T-helper 2 cell (primary cell): ENCODE data around the gene COX4I2.
A peak's percentile ranks its signal among the peaks of the same experiment; 100 is the strongest.
"Not testable (repeated sequence)": the region's sequence is repeated elsewhere in the genome, so short reads cannot be mapped to it uniquely, and the experiment has no call there.

ENCODE experiments used
- DNase-seq, 5 experiments: peaks; one replicate each; pipeline versions ENCODE4 v3.0.0 to v3.0.0-alpha.2; 2012 to 2022
- total RNA-seq, 2 donors: gene quantifications; one replicate each; lab custom pipeline; 2026; lab: John Stamatoyannopoulos, UW

Gene COX4I2
- total RNA-seq, result 0 reads per million in 2 donors

DNA sequence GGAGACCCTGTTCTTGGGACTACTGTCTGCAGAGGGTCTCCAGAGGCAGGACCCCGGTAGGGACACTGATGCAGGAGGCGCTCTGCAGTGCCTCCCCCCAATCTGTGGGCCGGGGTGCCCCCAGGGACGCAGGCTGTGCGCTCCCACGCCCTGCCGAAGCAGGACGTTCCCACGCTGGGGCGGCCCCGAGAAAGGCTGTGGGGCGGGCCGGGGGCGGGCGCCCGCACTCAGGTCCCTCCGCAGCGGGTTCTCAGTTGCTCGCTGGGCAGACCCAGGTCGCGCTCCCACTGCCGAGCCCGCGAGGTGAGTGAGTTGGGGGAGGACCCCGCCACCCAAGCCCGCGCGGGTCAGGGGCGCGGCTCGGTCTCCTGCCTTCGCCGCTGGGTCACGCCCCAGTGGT, at the start of gene COX4I2:
COX4I2 (plus strand) TSS at position 253 of the 400 bp plus-strand sequence. CDS start 1,106 bp downstream, outside the sequence.
- DNase-seq, result no peak

GRCh38 chr20:31590717-31591225, 46.9 kb upstream of the COX4I2 start:
- DNase-seq, result no peak

GRCh38 chr20:31593221-31594001, 44.3 kb upstream of the COX4I2 start:
- DNase-seq, result no peak

- DNase-seq, result no peak
Observed at GRCh38 chr20:31594002-31594557, 43.6 kb upstream of the COX4I2 start.

GRCh38 chr20:31594558-31595379, 42.9 kb upstream of the COX4I2 start:
- DNase-seq, result no peak

GRCh38 chr20:31595380-31595653, 42.4 kb upstream of the COX4I2 start:
- DNase-seq, result no peak

DNA sequence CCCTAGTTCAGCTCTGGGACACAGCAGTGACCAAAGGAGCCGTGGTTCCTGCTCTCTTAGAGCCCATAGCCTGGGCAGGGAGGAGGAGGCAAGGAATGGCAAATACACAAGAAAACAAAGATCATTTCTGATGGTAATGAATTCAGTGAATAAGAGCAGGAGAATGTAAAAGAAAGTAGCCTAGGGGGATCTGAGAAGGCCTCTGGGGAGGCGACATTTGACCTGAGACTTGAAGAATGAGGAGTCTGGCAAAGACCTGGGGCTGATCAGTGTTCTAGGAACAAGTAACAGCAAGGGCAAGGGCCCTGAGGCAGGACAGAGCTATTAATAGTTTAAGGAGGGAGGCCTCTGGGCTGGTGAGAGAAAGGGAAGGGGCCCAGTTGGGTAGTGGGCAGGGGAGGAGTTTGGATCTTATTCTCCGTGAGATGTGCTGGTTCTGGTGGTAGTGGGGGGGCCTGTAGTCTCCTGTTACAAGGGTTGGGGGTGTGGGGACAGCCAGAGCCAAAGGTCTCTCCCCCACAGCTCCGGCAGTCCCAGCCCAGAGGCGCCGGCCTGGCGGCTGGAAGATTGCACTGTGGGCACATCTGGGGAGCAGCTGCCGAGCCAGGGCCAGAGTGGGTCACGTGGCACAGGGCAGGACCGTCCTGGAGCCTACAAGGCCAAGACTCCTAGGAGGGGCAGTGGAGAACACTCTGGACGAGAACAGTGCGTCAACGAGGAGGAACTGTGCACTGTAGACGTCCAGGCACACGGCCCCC, 41.9 kb upstream of the COX4I2 start:
- no peak for DNase-seq

DNA sequence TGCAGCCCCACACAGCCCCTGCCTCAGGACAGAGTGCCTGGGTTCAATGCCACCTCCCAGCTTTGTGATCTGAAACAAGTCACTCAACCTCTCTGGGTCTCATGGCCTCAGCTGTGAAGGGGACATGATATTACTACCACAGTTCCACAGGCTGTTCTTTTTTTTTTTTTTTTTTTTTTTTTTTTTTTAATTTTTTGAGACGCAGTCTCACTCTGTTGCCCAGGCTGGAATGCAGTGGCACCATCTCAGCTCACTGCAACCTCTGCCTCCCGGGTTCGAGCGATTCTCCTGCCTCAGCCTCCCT, 41.3 kb upstream of the COX4I2 start:
- not testable (repeated sequence) for DNase-seq

- DNase-seq, result no peak
Observed at GRCh38 chr20:31596831-31597480, 40.8 kb upstream of the COX4I2 start.

DNA sequence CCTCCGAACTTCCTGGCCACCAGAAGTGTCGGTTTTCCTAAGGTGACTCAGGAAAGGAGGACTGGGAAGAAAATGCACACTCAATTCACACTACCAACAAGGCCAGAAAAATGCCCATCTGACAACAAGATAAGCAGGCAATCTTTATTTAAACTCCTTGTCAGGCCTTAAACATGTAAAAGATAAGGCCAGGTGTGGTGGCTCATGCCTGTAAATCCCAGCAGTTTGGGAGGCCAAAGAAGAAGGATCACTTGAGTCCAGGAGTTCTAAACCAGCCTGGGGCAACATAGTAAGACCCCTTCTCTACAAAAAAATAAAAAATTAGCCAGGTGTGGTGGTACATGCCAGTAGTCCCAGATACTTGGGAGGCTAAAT, 40.2 kb upstream of the COX4I2 start:
- no peak for DNase-seq

GRCh38 chr20:31602431-31602778, 35.3 kb upstream of the COX4I2 start:
- DNase-seq, result no peak

DNA sequence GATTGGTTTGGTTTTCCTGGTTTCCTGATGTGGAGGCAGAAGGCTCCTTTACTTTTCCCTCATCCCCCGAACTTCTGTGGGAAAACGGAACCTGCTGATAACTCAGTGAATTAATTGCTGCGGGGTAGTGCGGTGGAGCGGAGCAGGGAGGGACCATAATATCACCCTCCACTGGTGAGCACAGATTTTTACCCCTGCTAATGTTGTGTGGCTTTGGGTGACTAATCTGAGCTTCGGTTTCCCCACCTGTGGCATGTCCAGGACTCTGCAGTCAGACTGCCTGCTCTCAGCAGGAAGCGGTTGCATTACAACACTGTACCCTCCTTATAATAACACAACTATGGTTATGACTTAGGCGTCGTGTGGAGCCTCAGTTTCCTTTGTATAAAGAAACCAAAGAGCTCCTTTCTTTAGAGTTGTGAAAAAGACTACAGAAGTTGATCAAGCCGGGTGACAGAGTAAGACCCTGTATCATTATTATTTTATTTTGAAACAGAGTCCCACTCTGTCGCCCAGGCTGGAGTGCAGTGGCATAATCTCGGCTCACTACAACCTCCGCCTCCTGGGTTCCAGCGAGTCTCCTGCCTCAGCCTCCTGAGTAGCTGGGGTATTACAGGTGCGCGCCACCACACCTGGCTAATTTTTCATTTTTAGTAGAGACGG, 34.8 kb upstream of the COX4I2 start:
- DNase-seq, result peak in 4 of 5 experiments; percentile 10 to 95 (median 38)

DNA sequence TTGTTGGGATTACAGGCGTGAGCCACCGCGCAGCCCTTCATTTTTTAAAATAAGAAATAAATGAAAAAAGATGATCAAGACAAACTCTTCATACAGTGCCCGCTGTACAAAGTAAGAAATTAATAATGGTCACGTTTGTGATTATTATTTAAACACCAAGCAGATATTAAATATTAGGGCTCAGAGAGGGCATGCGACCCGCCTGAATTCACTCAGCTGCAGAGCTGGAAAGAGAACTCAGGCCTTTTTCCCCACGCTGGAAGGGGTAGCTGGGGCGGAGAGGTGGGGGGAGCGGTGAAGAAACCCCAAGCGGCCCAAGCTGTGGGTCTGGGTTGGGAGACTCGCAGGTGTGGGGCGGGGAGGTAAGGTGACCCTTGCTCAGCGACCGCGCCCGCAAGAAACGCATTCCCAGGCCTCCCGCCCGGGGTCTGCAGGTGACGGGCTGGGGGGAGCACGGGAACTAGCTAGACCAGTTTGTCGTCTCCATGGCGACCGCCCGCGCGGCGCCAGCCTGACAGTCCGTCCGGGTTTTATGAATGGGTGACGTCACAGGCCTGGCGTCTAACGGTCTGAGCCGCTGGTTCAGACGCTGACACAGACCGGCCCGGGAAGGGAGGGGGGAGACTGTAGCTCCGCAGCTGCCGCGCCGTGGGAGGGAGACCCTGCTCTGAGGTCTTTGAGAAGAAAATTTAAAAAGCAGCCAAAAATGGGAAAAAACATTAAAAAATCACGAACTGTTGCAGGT, 33.7 kb upstream of the COX4I2 start:
- DNase-seq, result peak; percentile 50 to 82 (median 75)

DNA sequence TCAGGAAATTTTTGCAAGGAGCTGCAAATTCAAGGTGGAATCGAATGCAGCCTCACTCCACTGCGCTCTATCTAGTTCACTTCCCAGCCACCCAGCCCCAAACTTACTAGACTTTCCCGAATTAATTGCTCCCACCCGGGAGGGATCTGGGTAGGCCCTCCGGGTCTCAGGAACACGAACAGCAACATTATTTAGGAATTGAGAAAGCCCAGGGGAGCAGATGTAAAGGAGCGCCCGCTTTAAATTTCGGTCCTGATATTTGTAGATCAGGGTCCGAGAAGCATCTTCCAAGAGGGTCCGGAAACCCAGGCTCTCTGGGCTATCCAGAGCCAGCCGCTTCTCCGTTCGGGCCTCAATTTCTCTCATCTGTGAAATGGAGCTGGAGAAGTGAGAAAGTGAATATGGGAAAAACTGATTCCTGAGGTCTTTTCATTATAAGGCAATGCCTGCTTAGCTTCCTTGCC, 33.1 kb upstream of the COX4I2 start:
- no peak for DNase-seq

DNA sequence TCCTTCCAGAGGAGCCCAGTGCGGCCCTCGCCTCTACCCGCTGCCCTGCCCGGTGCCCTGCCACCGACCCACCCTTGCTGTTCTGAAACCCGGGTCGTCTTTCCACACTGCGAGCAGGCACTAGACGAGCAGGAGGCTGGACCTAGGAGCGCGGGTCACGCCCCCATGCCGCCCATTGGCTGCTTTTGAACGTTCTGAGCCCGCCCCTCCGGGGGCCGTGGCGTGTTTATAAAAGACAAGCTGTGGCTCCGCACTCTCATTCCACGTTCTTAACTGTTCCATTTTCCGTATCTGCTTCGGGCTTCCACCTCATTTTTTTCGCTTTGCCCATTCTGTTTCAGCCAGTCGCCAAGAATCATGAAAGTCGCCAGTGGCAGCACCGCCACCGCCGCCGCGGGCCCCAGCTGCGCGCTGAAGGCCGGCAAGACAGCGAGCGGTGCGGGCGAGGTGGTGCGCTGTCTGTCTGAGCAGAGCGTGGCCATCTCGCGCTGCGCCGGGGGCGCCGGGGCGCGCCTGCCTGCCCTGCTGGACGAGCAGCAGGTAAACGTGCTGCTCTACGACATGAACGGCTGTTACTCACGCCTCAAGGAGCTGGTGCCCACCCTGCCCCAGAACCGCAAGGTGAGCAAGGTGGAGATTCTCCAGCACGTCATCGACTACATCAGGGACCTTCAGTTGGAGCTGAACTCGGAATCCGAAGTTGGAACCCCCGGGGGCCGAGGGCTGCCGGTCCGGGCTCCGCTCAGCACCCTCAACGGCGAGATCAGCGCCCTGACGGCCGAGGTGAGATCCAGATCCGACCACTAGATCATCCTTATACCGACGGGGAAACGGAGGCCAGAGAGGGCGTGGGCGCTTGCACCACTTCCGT, 32.4 kb upstream of the COX4I2 start, which contains the start of gene ID1:
ID1 (plus strand) TSS at position 259 of the 871 bp plus-strand sequence; CDS start at position 358, 99 bp downstream.
- DNase-seq, result peak; percentile 75 to 89 (median 83)

DNA sequence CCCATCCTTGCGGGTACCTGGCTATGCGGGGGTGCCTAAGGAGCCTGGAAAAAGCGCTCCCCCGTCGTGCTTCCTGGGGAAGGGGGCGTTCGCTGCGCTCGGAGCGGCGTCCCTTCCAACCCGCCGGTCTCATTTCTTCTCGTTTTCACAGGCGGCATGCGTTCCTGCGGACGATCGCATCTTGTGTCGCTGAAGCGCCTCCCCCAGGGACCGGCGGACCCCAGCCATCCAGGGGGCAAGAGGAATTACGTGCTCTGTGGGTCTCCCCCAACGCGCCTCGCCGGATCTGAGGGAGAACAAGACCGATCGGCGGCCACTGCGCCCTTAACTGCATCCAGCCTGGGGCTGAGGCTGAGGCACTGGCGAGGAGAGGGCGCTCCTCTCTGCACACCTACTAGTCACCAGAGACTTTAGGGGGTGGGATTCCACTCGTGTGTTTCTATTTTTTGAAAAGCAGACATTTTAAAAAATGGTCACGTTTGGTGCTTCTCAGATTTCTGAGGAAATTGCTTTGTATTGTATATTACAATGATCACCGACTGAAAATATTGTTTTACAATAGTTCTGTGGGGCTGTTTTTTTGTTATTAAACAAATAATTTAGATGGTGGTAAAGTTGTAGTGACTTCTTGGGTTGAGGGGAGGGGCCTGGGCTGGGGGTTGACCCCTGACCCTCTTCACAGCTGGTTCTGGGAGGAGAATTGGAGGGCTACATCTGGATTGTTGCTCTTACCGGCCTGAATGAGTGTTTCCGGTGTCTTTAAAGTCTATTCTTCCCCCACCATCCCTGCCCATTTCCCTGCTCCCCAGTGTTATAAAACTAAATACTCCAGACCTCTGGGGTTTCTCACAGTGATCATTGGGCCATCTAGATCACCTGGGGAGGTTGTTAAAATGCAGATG, 31.6 kb upstream of the COX4I2 start:
- DNase-seq, result no peak

GRCh38 chr20:31606804-31607639, 30.7 kb upstream of the COX4I2 start:
- no peak for DNase-seq
